Duodenal mucosa (tissue), 2 donors: ENCODE measurements around the gene ADCY5.

Experiments
- H3K27ac ChIP-seq: one replicate; pipeline ENCODE4 v1.7.0; 2013; ENCODE audit warnings: low read depth, low read length
- H3K27me3 ChIP-seq, 2 donors: one replicate each; pipeline ENCODE4 v1.7.0; 2013; ENCODE audit warnings: low read length in 2 of 2, control low read depth in 1 of 2; ENCODE audit not compliant: insufficient read depth in 2 of 2, control insufficient read depth in 1 of 2
- H3K36me3 ChIP-seq, 2 donors: one replicate each; pipeline ENCODE4 v1.7.0; 2013; ENCODE audit warnings: low read length in 2 of 2, control low read depth in 1 of 2; ENCODE audit not compliant: insufficient read depth in 2 of 2, control insufficient read depth in 1 of 2
- H3K4me1 ChIP-seq, 2 donors: one replicate each; pipeline ENCODE4 v1.7.0; 2013; ENCODE audit warnings: low read length in 2 of 2, control low read depth in 1 of 2; ENCODE audit not compliant: insufficient read depth in 2 of 2, control insufficient read depth in 1 of 2
- H3K4me3 ChIP-seq, 2 donors: one replicate each; pipeline ENCODE4 v1.7.0; 2013; ENCODE audit warnings: low read length in 2 of 2, low read depth in 1 of 2
- H3K9ac ChIP-seq, 2 donors: one replicate each; pipeline ENCODE4 v1.7.0; 2013; ENCODE audit warnings: low read length in 2 of 2, low read depth in 1 of 2
- H3K9me3 ChIP-seq, 2 donors: one replicate each; pipeline ENCODE4 v1.7.0; 2013; ENCODE audit warnings: low read length in 2 of 2, control low read depth in 1 of 2; ENCODE audit not compliant: control insufficient read depth in 1 of 2

The ADCY5 gene

GRCh38 chr3:123446610-123447109 lies 2.2 kb downstream of the ADCY5 start:
- Histone ChIP-seq H3K4me3 (no peak overlapping the region), H3K27me3 (peaks cover 19 to 33% of the 10 kb centered on the region in 2 donors), H3K4me1 (peaks cover 4 to 19% of the 10 kb centered on the region in 2 donors), H3K27ac (no peak overlapping the region), H3K36me3 (no peaks in the 10 kb centered on the region), H3K9ac (no peak overlapping the region), H3K9me3 (no peaks in the 10 kb centered on the region)

GRCh38 chr3:123446210-123446609 lies 2.7 kb downstream of the ADCY5 start:
- Histone ChIP-seq H3K4me3 (peak overlapping the region in 1 of 2 donors; percentile 2), H3K4me1 (peaks cover 4 to 19% of the 10 kb centered on the region in 2 donors), H3K9me3 (no peaks in the 10 kb centered on the region), H3K27ac (no peak overlapping the region), H3K27me3 (peaks cover 19 to 30% of the 10 kb centered on the region in 2 donors), H3K9ac (no peak overlapping the region), H3K36me3 (no peaks in the 10 kb centered on the region)

- Histone ChIP-seq H3K9me3 (no peaks in the 10 kb centered on the region), H3K27ac (no peak overlapping the region), H3K27me3 (peaks cover 17 to 25% of the 10 kb centered on the region in 2 donors), H3K36me3 (no peaks in the 10 kb centered on the region), H3K4me3 (peak overlapping the region in 1 of 2 donors; percentile 2), H3K9ac (no peak overlapping the region), H3K4me1 (peaks cover 3 to 16% of the 10 kb centered on the region in 2 donors)
These were observed 3.2 kb downstream of the ADCY5 start for GRCh38 chr3:123445702-123446101.

- H3K4me3 ChIP-seq, result no peak overlapping the region
- no peak overlapping the region for H3K27ac ChIP-seq
- H3K36me3 ChIP-seq, result no peaks in the 10 kb centered on the region
- peaks cover 9 to 17% of the 10 kb centered on the region in 2 donors for H3K27me3 ChIP-seq
- H3K9me3 ChIP-seq, result no peaks in the 10 kb centered on the region
- peaks cover 0 to 7% of the 10 kb centered on the region in 2 donors for H3K4me1 ChIP-seq
- no peak overlapping the region for H3K9ac ChIP-seq
These were observed 4.1 kb downstream of the ADCY5 start for GRCh38 chr3:123444744-123445143.

- Histone ChIP-seq H3K27me3 (peaks cover 9 to 16% of the 10 kb centered on the region in 2 donors), H3K4me1 (peaks cover 0 to 6% of the 10 kb centered on the region in 2 donors)
These were observed 4.9 kb downstream of the ADCY5 start for GRCh38 chr3:123444023-123444422.

GRCh38 chr3:123442908-123443307 lies 6.0 kb downstream of the ADCY5 start:
- peaks cover 9% of the 10 kb centered on the region in 2 donors for H3K27me3 ChIP-seq
- no peak overlapping the region for H3K4me3 ChIP-seq
- no peak overlapping the region for H3K27ac ChIP-seq
- no peak overlapping the region for H3K9ac ChIP-seq
- H3K36me3 ChIP-seq, result no peaks in the 10 kb centered on the region
- H3K4me1 ChIP-seq, result no peaks in the 10 kb centered on the region
- H3K9me3 ChIP-seq, result no peaks in the 10 kb centered on the region

More at GRCh38 chr3:123444023-123444422, 4.9 kb downstream of the ADCY5 start:
- no peaks in the 10 kb centered on the region for H3K9me3 ChIP-seq
- no peak overlapping the region for H3K9ac ChIP-seq
- H3K27ac ChIP-seq, result no peak overlapping the region
- H3K4me3 ChIP-seq, result no peak overlapping the region
- no peaks in the 10 kb centered on the region for H3K36me3 ChIP-seq

- H3K27me3 ChIP-seq, result peaks cover 4 to 9% of the 10 kb centered on the region in 2 donors
- H3K27ac ChIP-seq, result no peak overlapping the region
- H3K36me3 ChIP-seq, result no peaks in the 10 kb centered on the region
- no peak overlapping the region for H3K9ac ChIP-seq
- no peak overlapping the region for H3K4me3 ChIP-seq
- H3K9me3 ChIP-seq, result no peaks in the 10 kb centered on the region
- H3K4me1 ChIP-seq, result no peaks in the 10 kb centered on the region
These were observed 6.8 kb downstream of the ADCY5 start for GRCh38 chr3:123442125-123442524.

GRCh38 chr3:123439806-123440580 lies 8.9 kb downstream of the ADCY5 start:
- no peaks in the 10 kb centered on the region for H3K9me3 ChIP-seq
- no peaks in the 10 kb centered on the region for H3K4me1 ChIP-seq
- no peak overlapping the region for H3K4me3 ChIP-seq
- peaks cover 3 to 6% of the 10 kb centered on the region in 2 donors for H3K27me3 ChIP-seq
- H3K9ac ChIP-seq, result no peak overlapping the region
- no peak overlapping the region for H3K27ac ChIP-seq
- no peaks in the 10 kb centered on the region for H3K36me3 ChIP-seq

DNA sequence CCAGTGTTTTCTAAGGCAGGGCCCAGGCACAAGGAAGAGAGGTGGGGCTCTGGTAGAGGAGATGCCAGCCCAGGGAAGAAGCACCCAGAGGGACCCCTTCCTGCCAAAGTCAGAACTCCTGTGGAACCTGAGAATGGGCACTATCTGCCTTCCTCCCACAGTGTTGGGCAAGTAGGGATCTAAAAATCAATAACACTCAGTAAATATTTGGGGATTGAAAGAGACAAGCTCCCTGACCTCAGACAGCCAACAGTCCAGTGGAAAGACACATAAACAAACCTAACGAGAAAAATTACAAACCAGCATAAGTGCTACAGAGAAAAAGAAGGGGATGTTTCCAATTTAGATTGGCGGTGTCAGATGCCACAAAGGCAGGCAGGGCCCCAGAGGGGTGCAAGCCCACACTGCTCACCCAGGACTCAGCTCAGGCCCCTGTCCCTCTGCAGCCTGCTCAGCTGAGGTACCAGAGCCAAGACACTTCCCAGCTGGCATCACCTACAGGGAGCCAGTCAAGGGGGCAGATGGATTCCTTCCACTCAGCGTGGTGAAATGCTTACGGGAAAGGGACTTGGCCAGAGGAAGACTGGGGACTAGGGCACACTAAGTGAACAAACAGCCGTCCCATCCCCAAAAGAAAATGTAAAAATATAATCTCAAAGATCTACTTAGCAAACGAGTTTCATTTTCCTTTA lies 15.9 kb downstream of the ADCY5 start:
- Histone ChIP-seq H3K9me3 (no peaks in the 10 kb centered on the region), H3K27me3 (no peaks in the 10 kb centered on the region), H3K36me3 (no peaks in the 10 kb centered on the region), H3K4me1 (peaks cover 12 to 13% of the 10 kb centered on the region in 2 donors), H3K4me3 (no peak overlapping the region), H3K27ac (no peak overlapping the region), H3K9ac (no peak overlapping the region)

- Histone ChIP-seq H3K27ac (no peak overlapping the region), H3K9me3 (no peaks in the 10 kb centered on the region), H3K36me3 (no peaks in the 10 kb centered on the region), H3K4me1 (peaks cover 12 to 13% of the 10 kb centered on the region in 2 donors), H3K4me3 (no peak overlapping the region), H3K9ac (peak overlapping the region in 1 of 2 donors; percentile 9), H3K27me3 (no peaks in the 10 kb centered on the region)
These were observed 17.1 kb downstream of the ADCY5 start for GRCh38 chr3:123431658-123432324.
